GM12874 (cell line): ENCODE measurements around the gene SCGB1A1.

Experiments
- CTCF ChIP-seq: IDR thresholded peaks from 2 replicates; pipeline ENCODE4 v1.5.1; 2011; ENCODE audit warnings: low read depth, mild to moderate bottlenecking, control low read depth, low read length, moderate library complexity; ENCODE audit not compliant: insufficient read depth

The SCGB1A1 gene

GRCh38 chr11:62400281-62400680, 18.6 kb upstream of the SCGB1A1 start:
- no peak for TF ChIP-seq CTCF

- no peak for TF ChIP-seq CTCF
These were observed 18.1 kb upstream of the SCGB1A1 start for GRCh38 chr11:62400760-62401159.

- no peak for TF ChIP-seq CTCF
These were observed 17.5 kb upstream of the SCGB1A1 start for GRCh38 chr11:62401356-62401755.

- no peak for TF ChIP-seq CTCF
These were observed 17.0 kb upstream of the SCGB1A1 start for GRCh38 chr11:62401811-62402210.

GRCh38 chr11:62402226-62402959, 16.4 kb upstream of the SCGB1A1 start:
- no peak for TF ChIP-seq CTCF

GRCh38 chr11:62402960-62403730, 15.7 kb upstream of the SCGB1A1 start:
- no peak for TF ChIP-seq CTCF

- no peak for TF ChIP-seq CTCF
These were observed 14.4 kb upstream of the SCGB1A1 start for GRCh38 chr11:62404435-62404834.
